ENCODE measurements around the gene NME2. TPM values are rescaled to one million over a fixed set of nuclear protein-coding genes. Genes with fewer than 3 reads are reported as not detected.
A peak's percentile ranks its signal among the peaks of the same experiment; 100 is the strongest.

The NME2 gene
- total RNA-seq, 2 donors from 2014 or later = 548 to 602 TPM

DNA sequence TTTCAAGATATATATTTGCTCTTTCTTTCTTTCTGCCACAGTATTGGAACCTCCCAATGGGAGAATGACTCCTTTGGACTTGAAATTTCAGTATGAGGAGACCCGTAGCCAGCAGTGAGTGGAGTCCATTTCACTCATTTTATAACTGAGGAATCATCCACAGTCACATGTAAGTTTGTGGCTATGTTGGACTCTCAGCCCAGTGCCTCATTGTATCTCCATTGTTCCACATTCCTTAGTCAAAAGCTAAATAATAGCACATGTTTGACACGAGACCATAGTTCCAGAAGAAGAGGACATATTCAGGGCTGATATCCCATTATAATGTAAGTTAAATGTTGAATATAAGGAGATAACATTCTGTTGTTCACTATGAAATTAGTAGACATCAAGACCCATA, 32.8 kb upstream of the NME2 start:
- Mint-ChIP-seq H3K4me3 (no peak overlapping the region), H3K36me3 (ENCODE audit: insufficient read depth in 2 of 2) (no peaks in the 10 kb centered on the region), H3K9me3 (no peaks in the 10 kb centered on the region), H3K27ac (no peak overlapping the region), H3K4me1 (ENCODE audit: low read depth) (peaks cover 18% of the 10 kb centered on the region), H3K27me3 (ENCODE audit: low read depth) (no peaks in the 10 kb centered on the region)
- ATAC-seq (replicated peaks in 1 of 2) = no peak
- DNase-seq = no peak

DNA sequence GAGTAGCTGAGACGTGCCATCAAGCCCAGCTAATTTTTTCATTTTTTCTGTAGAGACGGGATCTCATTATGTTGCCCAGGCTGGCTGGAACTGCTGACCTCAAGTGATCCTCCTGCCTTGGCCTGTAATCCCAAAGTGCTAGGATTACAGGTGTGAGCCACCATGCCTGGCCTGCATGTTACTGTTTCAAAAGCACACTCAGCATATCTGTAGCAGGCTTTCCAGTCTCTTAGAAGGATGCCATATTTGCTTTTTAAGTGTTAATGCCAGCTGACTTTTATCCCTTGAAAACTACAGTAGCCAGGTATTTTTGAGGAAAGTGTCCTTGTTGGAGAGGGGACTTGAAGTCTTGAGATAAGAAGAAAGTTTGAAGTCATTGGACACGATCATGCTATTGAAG, 30.3 kb upstream of the NME2 start:
- Mint-ChIP-seq H3K36me3 (ENCODE audit: insufficient read depth in 2 of 2) (no peaks in the 10 kb centered on the region), H3K9me3 (no peaks in the 10 kb centered on the region), H3K27me3 (ENCODE audit: low read depth) (no peaks in the 10 kb centered on the region), H3K4me1 (ENCODE audit: low read depth) (peaks cover 18% of the 10 kb centered on the region), H3K4me3 (no peak overlapping the region), H3K27ac (no peak overlapping the region)
- no peak for DNase-seq
- no peak for ATAC-seq (replicated peaks in 1 of 2)

DNA sequence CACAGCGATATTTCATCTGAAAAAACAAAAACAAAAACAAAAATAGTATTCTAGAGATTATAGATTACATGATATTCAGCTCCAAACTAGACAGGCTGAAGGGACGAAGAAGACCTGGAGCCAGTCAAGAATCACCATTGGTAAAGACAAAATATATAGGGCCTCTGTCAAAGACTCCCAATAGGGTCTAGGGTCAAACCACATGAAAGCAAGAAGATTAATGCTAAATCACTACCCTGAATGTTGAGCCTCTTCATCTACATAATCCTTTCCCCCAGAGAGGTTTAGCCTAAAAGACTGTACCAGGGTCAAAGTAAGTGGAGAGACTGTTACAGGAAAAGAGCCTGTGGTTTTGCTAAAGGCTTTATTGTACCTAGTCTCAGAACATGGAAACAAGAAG, 23.6 kb upstream of the NME2 start:
- ATAC-seq (replicated peaks in 1 of 2) (no peak), DNase-seq (no peak)
- H3K9me3 Mint-ChIP-seq = no peaks in the 10 kb centered on the region
- no peak overlapping the region for H3K27ac Mint-ChIP-seq
- no peaks in the 10 kb centered on the region for H3K36me3 Mint-ChIP-seq (ENCODE audit: insufficient read depth in 2 of 2)
- peaks cover 16% of the 10 kb centered on the region for H3K4me1 Mint-ChIP-seq (ENCODE audit: low read depth)
- no peaks in the 10 kb centered on the region for H3K27me3 Mint-ChIP-seq (ENCODE audit: low read depth)
- no peak overlapping the region for H3K4me3 Mint-ChIP-seq

DNA sequence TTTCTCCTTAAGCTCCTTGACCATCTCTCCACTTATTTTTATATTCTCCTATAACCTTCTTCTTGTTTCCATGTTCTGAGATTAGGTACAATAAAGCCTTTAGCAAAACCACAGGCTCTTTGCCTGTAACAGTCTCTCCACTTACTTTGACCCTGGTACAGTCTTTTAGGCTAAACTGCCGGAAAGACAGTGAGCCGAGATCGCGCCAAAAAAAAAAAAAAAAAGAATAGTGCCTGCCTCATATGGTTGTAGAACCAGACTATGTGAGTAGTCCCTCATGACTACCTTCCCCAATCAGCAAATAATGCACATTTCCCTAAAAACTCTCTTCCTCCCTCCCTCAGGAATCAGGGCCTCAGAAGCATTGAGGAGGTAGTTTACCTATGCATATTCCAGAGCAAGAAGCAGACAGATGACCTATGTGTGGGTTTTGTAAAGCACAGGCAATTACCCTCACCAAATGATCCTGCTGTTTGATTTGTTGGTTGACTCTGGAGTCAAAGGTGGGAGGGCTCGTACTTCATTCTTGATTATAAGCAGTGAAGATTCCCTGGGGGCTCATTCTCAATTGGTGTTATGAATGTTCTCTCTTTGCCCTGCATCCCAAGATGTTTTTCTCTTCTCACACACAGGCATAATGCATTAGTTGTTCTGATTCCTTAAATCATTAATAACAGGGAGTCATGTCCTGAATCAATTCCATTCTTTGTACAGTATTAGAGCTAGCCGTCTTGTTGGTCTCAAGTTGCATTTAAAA, 21.8 kb upstream of the NME2 start:
- Mint-ChIP-seq H3K27me3 (ENCODE audit: low read depth) (no peaks in the 10 kb centered on the region), H3K4me1 (ENCODE audit: low read depth) (peaks cover 23% of the 10 kb centered on the region), H3K9me3 (no peaks in the 10 kb centered on the region), H3K27ac (no peak overlapping the region), H3K4me3 (no peak overlapping the region), H3K36me3 (ENCODE audit: insufficient read depth in 2 of 2) (no peaks in the 10 kb centered on the region)
- ATAC-seq (replicated peaks in 1 of 2) (no peak), DNase-seq (no peak)

DNA sequence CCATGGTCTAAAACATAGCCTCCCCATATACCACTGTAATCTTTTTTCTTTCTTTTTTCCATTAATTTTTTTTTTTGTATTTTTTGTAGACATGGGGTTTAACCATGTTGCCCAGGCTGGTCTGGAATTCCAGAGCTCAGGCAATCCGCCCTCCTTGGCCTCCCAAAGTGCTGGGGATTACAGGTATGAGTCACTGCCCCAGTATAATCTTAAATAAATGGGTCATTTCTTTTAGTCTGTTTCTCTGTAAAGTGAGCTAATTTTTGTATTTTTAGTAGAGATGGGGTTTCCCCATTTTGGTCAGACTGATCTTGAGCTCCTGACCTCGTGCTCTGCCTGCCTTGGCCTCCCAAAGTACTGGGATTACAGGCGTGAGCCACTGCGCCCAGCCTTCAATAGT, 18.6 kb upstream of the NME2 start:
- Mint-ChIP-seq H3K4me3 (peak overlapping the region; percentile 4 to 70), H3K36me3 (ENCODE audit: insufficient read depth in 2 of 2) (no peaks in the 10 kb centered on the region), H3K9me3 (no peaks in the 10 kb centered on the region), H3K27me3 (ENCODE audit: low read depth) (no peaks in the 10 kb centered on the region), H3K27ac (peak overlapping the region; percentile 92), H3K4me1 (ENCODE audit: low read depth) (peaks cover 23% of the 10 kb centered on the region)
- peak; percentile 12 to 34 for DNase-seq
- ATAC-seq (replicated peaks in 1 of 2) = peak; percentile 49 to 56

DNA sequence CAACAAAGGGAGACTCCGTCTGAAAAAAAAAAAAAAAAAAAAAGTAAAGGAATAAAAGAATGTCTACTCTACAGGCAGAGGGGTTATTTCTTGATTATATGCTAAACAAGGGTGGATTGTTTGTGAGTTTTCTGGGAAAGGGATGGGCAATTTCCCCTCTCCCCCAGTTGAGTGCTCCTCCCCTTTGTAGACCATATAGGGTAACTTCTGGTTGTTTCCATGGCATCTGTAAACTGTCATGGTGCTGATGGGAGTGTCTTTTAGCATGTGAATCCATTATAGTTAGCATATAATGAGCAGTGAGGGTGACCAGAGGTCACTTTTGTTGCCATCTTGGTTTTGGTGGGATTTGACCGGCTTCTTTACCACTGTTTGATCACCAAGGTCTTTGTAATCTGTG, 17.0 kb upstream of the NME2 start:
- ATAC-seq (replicated peaks in 1 of 2) = no peak
- H3K4me1 Mint-ChIP-seq (ENCODE audit: low read depth) = peaks cover 23% of the 10 kb centered on the region
- H3K27ac Mint-ChIP-seq = no peak overlapping the region
- DNase-seq = no peak
- H3K9me3 Mint-ChIP-seq = no peaks in the 10 kb centered on the region
- no peaks in the 10 kb centered on the region for H3K27me3 Mint-ChIP-seq (ENCODE audit: low read depth)
- H3K36me3 Mint-ChIP-seq (ENCODE audit: insufficient read depth in 2 of 2) = no peaks in the 10 kb centered on the region
- no peak overlapping the region for H3K4me3 Mint-ChIP-seq

DNA sequence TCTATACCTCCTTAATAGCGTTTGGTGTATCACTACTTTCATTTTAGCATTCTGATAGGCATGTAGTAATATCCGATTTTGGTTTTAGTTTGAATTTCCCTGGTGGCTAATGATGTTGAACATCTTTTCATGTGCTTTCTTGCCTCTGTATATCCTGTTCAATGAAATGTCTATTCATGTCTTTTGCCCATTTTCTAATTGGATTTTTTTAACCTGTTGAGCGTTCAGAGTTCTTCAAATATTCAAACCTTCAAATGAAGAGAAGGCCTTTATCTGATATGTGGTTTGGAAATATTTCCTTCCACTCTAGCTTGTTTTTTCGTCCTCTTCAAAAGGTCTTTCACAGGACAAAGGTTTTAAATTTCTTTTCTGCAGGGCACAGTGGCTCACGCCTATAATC, 15.3 kb upstream of the NME2 start:
- Mint-ChIP-seq H3K9me3 (no peaks in the 10 kb centered on the region), H3K4me3 (no peak overlapping the region), H3K27ac (no peak overlapping the region), H3K36me3 (ENCODE audit: insufficient read depth in 2 of 2) (peaks cover 1 to 2% of the 10 kb centered on the region in 2 donors), H3K27me3 (ENCODE audit: low read depth) (no peaks in the 10 kb centered on the region), H3K4me1 (ENCODE audit: low read depth) (peaks cover 23% of the 10 kb centered on the region)
- ATAC-seq (replicated peaks in 1 of 2) (no peak), DNase-seq (no peak)

DNA sequence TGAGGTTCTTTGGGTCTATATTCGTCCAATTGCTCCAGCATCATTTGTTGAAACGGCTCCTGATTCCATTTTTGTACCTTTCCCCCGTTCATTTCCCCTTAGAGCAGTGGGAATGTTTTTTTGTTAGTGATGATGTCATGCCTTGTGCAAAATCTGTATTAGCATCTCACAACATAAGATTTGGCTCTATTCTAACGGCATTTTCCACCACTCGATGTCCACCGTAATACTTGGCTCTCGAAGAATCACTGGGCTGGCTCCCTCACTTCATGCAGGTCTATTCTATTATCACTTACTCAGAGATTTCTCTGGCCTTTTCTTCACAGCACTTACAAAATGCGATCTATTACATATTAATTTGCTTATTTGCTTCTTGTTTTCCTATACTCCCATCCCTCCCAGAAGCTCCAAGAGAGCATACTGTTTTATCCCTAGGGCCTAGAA, 13.4 kb upstream of the NME2 start:
- Mint-ChIP-seq H3K36me3 (ENCODE audit: insufficient read depth in 2 of 2) (peaks cover 3 to 7% of the 10 kb centered on the region in 2 donors), H3K27ac (no peak overlapping the region), H3K4me3 (no peak overlapping the region), H3K27me3 (ENCODE audit: low read depth) (no peaks in the 10 kb centered on the region), H3K9me3 (no peaks in the 10 kb centered on the region), H3K4me1 (ENCODE audit: low read depth) (peaks cover 19% of the 10 kb centered on the region)
- ATAC-seq (replicated peaks in 1 of 2) (peak in 1 of 2 donors; percentile 0), DNase-seq (peak in 1 of 2 donors; percentile 8)

DNA sequence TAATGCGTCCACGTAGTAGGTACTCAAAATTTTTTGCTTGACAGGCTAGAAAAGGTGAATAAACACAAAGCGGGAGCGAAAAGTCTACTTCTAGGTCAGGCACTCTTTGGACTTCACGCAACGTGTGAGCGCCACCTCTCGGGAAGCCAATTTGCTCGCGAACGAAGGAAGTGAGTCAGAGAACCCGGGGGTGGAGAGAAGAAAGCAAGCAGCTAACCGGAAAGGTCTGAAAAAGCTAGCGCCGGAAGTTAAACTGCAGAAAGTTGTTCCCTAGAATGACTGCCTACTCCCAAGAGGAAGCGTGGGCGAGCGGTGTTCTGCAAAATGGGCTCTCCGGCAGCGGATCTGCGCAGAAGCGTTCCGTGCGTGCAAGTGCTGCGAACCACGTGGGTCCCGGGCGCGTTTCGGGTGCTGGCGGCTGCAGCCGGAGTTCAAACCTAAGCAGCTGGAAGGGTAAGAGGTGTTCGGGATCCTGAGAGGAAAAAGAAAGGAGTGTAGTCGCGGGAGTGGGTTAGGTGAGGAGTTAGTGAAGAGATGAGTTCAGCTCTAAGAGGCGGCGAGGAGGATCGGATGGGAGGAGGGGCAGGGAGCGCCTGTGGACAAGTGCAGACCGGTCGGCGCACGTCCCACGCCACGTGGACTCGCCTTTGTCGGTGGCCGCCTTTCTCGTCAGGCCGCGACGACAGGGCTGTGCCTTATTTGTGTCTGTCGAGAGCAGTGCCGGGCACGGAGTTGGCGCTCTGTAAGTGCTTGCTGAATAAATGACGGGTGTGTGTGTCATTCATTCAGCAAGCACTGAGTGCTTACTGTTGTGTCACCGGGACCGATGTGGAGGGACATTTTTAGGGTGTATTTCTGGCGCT, 12.8 kb upstream of the NME2 start, which contains the start of gene NME1:
TSS of gene NME1 (plus strand) at position 350 of the 863 bp plus-strand sequence. CDS start 2,096 bp downstream, outside the sequence.
- no peak within 1 kb of the TSS for H3K27ac Mint-ChIP-seq
- no peak within 1 kb of the TSS for H3K4me3 Mint-ChIP-seq
- peak; percentile 96 to 98 for DNase-seq
- no peaks in the 10 kb centered on the region for H3K27me3 Mint-ChIP-seq (ENCODE audit: low read depth)
- peaks cover 3 to 7% of the 10 kb centered on the region in 2 donors for H3K36me3 Mint-ChIP-seq (ENCODE audit: insufficient read depth in 2 of 2)
- H3K4me1 Mint-ChIP-seq (ENCODE audit: low read depth) = peaks cover 18% of the 10 kb centered on the region
- no peaks in the 10 kb centered on the region for H3K9me3 Mint-ChIP-seq
- peak; percentile 92 for ATAC-seq (replicated peaks in 1 of 2)

DNA sequence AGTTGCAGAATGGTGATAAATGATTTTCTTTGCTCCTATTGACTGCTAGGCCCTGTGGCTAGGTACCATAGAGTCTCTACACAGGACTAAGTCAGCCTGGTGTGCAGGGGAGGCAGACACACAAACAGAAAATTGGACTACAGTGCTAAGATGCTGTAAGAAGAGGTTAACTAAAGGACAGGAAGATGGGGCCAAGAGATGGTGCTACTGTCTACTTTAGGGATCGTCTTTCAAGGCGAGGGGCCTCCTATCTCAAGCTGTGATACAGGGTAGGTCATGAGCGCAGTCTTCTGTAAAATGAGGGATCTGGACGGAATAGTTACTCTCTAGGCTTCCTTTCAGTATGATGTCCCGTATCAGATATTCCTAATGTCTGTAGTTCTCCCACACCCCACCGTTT, 12.0 kb upstream of the NME2 start:
- ATAC-seq (replicated peaks in 1 of 2) (no peak), DNase-seq (no peak)
- Mint-ChIP-seq H3K4me1 (ENCODE audit: low read depth) (peaks cover 23% of the 10 kb centered on the region), H3K27me3 (ENCODE audit: low read depth) (no peaks in the 10 kb centered on the region), H3K9me3 (no peaks in the 10 kb centered on the region), H3K4me3 (no peak overlapping the region), H3K36me3 (ENCODE audit: insufficient read depth in 2 of 2) (peaks cover 3 to 11% of the 10 kb centered on the region in 2 donors), H3K27ac (no peak overlapping the region)

DNA sequence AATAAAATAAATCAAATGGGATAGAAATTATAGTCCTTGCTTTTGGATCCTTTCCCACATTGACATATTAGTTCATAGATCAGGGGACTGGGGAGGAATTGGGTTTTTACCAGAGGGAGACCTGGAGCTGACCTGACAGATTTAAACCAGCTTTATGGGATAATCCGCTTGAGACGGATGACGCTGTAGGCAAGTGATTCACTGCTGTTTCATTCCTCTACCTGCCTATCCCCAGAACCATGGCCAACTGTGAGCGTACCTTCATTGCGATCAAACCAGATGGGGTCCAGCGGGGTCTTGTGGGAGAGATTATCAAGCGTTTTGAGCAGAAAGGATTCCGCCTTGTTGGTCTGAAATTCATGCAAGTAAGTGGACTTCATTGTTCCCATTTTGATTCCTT, 10.8 kb upstream of the NME2 start:
- DNase-seq (no peak), ATAC-seq (replicated peaks in 1 of 2) (no peak)
- Mint-ChIP-seq H3K36me3 (ENCODE audit: insufficient read depth in 2 of 2) (peaks cover 5 to 14% of the 10 kb centered on the region in 2 donors), H3K4me3 (no peak overlapping the region), H3K27me3 (ENCODE audit: low read depth) (no peaks in the 10 kb centered on the region), H3K9me3 (no peaks in the 10 kb centered on the region), H3K4me1 (ENCODE audit: low read depth) (peaks cover 29% of the 10 kb centered on the region), H3K27ac (no peak overlapping the region)

DNA sequence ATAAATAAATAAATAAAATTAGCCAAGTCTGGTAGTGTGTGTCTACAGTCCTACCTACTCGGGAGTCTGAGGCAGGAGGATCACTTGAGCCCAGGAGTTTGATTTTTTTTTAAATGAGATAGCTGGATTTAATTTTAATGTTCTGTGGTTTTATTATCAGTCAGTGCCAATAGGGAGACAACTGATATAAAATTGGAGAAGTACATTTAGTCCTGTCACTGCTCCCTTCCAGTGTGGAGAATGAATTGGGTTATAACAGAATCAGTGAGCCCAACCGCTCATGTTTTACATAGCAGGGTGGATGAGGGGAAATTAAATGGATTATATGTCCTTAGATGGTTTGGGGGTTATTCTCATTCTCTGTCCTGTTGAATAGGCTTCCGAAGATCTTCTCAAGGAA, 6.6 kb upstream of the NME2 start:
- H3K27ac Mint-ChIP-seq = no peak overlapping the region
- H3K9me3 Mint-ChIP-seq = no peaks in the 10 kb centered on the region
- H3K36me3 Mint-ChIP-seq (ENCODE audit: insufficient read depth in 2 of 2) = peaks cover 7 to 31% of the 10 kb centered on the region in 2 donors
- peaks cover 30% of the 10 kb centered on the region for H3K4me1 Mint-ChIP-seq (ENCODE audit: low read depth)
- H3K27me3 Mint-ChIP-seq (ENCODE audit: low read depth) = no peaks in the 10 kb centered on the region
- no peak overlapping the region for H3K4me3 Mint-ChIP-seq
- ATAC-seq (replicated peaks in 1 of 2) (no peak), DNase-seq (no peak)

DNA sequence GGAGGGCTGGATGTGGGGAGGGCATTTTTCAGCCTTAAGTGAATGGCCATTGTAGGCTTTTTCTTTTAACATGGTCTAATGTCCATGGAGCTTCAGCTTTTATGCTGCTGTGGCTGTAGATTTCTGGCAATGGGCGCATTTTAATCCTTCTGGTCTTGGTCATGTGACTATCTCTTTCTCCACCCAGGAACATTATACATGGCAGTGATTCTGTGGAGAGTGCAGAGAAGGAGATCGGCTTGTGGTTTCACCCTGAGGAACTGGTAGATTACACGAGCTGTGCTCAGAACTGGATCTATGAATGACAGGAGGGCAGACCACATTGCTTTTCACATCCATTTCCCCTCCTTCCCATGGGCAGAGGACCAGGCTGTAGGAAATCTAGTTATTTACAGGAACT, 4.7 kb upstream of the NME2 start:
- H3K36me3 Mint-ChIP-seq (ENCODE audit: insufficient read depth in 2 of 2) = peaks cover 10 to 29% of the 10 kb centered on the region in 2 donors
- peaks cover 43% of the 10 kb centered on the region for H3K4me1 Mint-ChIP-seq (ENCODE audit: low read depth)
- no peak overlapping the region for H3K27ac Mint-ChIP-seq
- no peaks in the 10 kb centered on the region for H3K9me3 Mint-ChIP-seq
- DNase-seq (no peak), ATAC-seq (replicated peaks in 1 of 2) (no peak)
- H3K4me3 Mint-ChIP-seq = no peak overlapping the region
- no peaks in the 10 kb centered on the region for H3K27me3 Mint-ChIP-seq (ENCODE audit: low read depth)
